ENCODE results near the gene PIP5KL1. TPM values are rescaled to one million over a fixed set of nuclear protein-coding genes. Genes with fewer than 3 reads are reported as not detected.

The PIP5KL1 gene
- total and polyA plus RNA-seq, 2 donors: 0.48 to 1.4 TPM

GRCh38 chr9:127949827-127950512 is 19.4 kb upstream of the PIP5KL1 start:
- no peak overlapping the region for H3K4me3 ChIP-seq (ENCODE audit: low read depth, low read length)
- WGBS: 73% methylated on average over 17 of the region's 17 CpGs
- H3K36me3 ChIP-seq (ENCODE audit: insufficient read depth): peaks cover 2% of the 10 kb centered on the region
- no peak for DNase-seq (ENCODE audit: extremely low spot score)
- H3K27ac ChIP-seq (ENCODE audit: low read depth): no peak overlapping the region
- no peaks in the 10 kb centered on the region for H3K4me1 ChIP-seq (ENCODE audit: insufficient read depth)

DNA sequence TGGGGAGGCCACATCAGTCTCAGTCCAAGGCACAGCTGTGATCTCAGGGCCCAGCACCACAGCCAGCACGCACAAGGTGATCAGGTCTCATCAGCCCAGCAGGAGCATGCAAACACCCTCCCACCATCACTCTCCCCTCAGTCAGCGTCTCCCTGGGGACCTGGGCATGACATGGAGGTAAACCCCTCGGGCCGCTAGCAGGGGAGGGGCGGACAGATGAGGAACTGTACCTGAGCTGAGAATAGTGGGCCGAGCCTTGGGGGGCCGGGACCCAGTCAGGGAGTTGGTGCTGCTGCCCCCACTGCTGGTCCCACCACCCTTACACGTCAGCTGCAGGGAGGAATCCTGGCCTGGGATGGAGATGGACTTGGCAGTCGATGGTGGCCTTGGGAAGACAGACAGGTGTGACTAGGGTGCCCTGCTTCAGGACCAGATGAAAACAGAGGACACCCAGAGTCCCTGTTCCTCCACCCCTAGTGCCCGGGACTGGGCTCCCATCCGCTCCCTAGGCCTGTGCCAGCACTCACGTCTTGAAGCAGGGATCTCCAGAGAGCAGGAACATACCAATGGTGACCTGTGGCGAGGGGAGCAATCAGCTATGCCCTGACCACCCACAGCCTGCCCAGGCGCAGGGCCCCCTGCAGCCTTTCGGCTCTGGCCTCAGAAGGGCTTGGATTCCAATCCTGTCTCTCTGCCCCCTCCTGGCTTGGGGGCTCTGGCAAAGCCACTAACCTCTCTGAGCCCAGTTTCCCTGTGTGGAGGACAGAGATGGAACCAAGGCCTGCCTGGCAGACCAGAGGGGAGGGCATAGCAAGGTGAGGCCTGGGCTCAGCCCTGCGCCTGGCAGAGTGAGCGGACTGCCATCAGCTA is 17.5 kb upstream of the PIP5KL1 start:
- WGBS: 85% methylated on average over 17 of the region's 17 CpGs
- Histone ChIP-seq H3K4me3 (ENCODE audit: low read depth, low read length) (no peak overlapping the region), H3K36me3 (ENCODE audit: insufficient read depth) (peaks cover 2% of the 10 kb centered on the region), H3K27ac (ENCODE audit: low read depth) (no peak overlapping the region), H3K4me1 (ENCODE audit: insufficient read depth) (no peaks in the 10 kb centered on the region)
- DNase-seq (ENCODE audit: extremely low spot score): no peak

DNA sequence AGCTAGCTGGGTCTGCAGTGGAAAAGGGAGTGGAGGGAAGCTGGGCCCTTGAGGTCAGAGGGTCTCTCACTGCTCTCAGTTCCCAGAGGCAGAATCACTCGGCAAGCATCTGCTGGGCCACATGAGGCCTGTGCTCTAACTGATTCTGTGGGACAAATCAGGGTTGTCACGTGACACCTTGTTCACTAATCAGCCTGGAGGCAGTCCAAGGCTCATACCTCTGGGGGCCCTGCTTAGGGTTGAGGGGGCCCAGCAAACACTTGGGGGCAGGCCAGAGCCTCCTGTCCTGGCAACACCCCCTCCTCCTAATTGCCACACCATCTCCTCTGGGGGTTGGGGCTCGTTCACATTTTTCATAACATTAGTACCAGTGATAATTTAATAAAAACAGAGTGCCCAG is 16.2 kb upstream of the PIP5KL1 start:
- WGBS: 55% methylated on average over 3 of the region's 3 CpGs
- no peak for DNase-seq (ENCODE audit: extremely low spot score)
- H3K36me3 ChIP-seq (ENCODE audit: insufficient read depth): peaks cover 2% of the 10 kb centered on the region
- H3K4me1 ChIP-seq (ENCODE audit: insufficient read depth): no peaks in the 10 kb centered on the region
- H3K4me3 ChIP-seq (ENCODE audit: low read depth, low read length): no peak overlapping the region
- no peak overlapping the region for H3K27ac ChIP-seq (ENCODE audit: low read depth)

GRCh38 chr9:127945942-127946341 is 15.4 kb upstream of the PIP5KL1 start:
- Histone ChIP-seq H3K4me3 (ENCODE audit: low read depth, low read length) (no peak overlapping the region), H3K36me3 (ENCODE audit: insufficient read depth) (peaks cover 2% of the 10 kb centered on the region), H3K4me1 (ENCODE audit: insufficient read depth) (no peaks in the 10 kb centered on the region), H3K27ac (ENCODE audit: low read depth) (no peak overlapping the region)
- 68% methylated on average over 9 of the region's 9 CpGs for WGBS
- DNase-seq (ENCODE audit: extremely low spot score): no peak

- no peak for DNase-seq (ENCODE audit: extremely low spot score)
- peaks cover 2% of the 10 kb centered on the region for H3K36me3 ChIP-seq (ENCODE audit: insufficient read depth)
- H3K4me3 ChIP-seq (ENCODE audit: low read depth, low read length): no peak overlapping the region
- no peaks in the 10 kb centered on the region for H3K4me1 ChIP-seq (ENCODE audit: insufficient read depth)
- no peak overlapping the region for H3K27ac ChIP-seq (ENCODE audit: low read depth)
- 91% methylated on average over 24 of the region's 24 CpGs for WGBS
Observed at GRCh38 chr9:127945338-127945737, 14.8 kb upstream of the PIP5KL1 start.

- WGBS: 91% methylated on average over 38 of the region's 38 CpGs
- H3K4me3 ChIP-seq (ENCODE audit: low read depth, low read length): no peak overlapping the region
- no peak overlapping the region for H3K27ac ChIP-seq (ENCODE audit: low read depth)
- peaks cover 2% of the 10 kb centered on the region for H3K36me3 ChIP-seq (ENCODE audit: insufficient read depth)
- DNase-seq (ENCODE audit: extremely low spot score): no peak
- no peaks in the 10 kb centered on the region for H3K4me1 ChIP-seq (ENCODE audit: insufficient read depth)
Observed at GRCh38 chr9:127944586-127945218, 14.1 kb upstream of the PIP5KL1 start.

DNA sequence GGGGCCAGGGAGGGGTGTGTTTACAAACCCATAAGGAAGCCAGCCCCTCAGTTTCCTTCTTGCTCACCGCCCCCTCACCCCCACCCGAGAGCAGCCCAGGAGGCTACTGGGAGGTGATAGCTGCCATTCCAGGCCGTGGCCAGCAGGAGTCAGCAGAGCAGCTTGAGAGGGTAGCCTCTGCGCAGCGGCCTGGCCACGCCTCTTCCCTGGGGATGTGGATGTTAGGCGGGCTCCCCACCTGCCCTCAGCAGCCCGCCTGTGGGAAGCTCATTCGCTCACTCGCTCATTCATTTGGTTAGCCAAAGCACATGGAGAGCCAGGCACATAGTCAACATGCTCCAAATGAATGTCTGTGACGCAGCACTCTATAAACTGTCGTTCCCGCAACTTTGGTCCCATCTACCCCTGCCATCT is 13.2 kb upstream of the PIP5KL1 start:
- Histone ChIP-seq H3K36me3 (ENCODE audit: insufficient read depth) (peaks cover 2% of the 10 kb centered on the region), H3K27ac (ENCODE audit: low read depth) (no peak overlapping the region), H3K4me3 (ENCODE audit: low read depth, low read length) (no peak overlapping the region), H3K4me1 (ENCODE audit: insufficient read depth) (no peaks in the 10 kb centered on the region)
- DNase-seq (ENCODE audit: extremely low spot score): no peak
- 32% methylated on average over 13 of the region's 13 CpGs for WGBS

GRCh38 chr9:127943011-127943662 is 12.6 kb upstream of the PIP5KL1 start:
- H3K36me3 ChIP-seq (ENCODE audit: insufficient read depth): peaks cover 2% of the 10 kb centered on the region
- no peak overlapping the region for H3K27ac ChIP-seq (ENCODE audit: low read depth)
- no peak for DNase-seq (ENCODE audit: extremely low spot score)
- H3K4me1 ChIP-seq (ENCODE audit: insufficient read depth): no peaks in the 10 kb centered on the region
- no peak overlapping the region for H3K4me3 ChIP-seq (ENCODE audit: low read depth, low read length)
- 82% methylated on average over 14 of the region's 14 CpGs for WGBS

DNA sequence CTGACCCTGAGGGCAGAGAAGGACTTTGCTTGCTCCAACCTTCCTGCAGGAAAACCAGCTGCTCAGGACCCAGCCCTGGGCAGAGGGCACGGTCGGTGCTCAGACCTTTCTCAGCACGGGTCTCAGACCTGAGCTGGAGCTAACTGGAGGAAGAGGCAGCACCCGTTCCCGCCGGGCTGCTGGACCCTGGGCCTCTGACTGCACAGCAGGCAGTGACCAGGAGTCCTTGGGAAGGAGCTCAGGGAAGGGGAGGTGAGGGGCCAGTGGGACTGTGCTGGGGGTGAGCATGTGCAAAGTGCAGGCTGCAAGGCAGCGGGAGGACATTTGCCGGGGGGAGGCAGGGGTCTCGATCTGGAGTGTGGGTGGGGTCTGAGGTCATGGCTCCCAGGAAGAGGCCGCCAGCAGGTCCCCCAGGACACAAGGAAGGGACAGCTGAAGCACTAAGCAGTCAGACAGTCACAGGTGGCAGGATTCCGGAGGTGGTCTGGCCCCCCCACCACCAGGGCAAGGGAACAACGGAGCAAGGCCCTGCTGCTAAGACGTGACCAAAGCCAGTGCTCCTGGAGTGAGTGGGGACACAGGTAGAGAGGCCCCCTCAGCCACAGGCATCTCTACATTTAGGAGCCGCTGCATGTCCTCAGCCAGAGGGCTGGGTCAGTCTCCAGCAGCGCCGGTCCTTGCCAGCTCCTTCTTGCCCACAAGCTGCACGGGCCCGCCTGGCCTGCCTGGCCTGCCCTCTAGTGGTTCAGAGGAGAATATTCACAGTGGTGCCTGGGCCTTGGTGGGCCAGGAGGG is 11.8 kb upstream of the PIP5KL1 start:
- 53% methylated on average over 18 of the region's 18 CpGs for WGBS
- DNase-seq (ENCODE audit: extremely low spot score): no peak
- Histone ChIP-seq H3K27ac (ENCODE audit: low read depth) (no peak overlapping the region), H3K4me1 (ENCODE audit: insufficient read depth) (no peaks in the 10 kb centered on the region), H3K36me3 (ENCODE audit: insufficient read depth) (peaks cover 2% of the 10 kb centered on the region), H3K4me3 (ENCODE audit: low read depth, low read length) (no peak overlapping the region)

DNA sequence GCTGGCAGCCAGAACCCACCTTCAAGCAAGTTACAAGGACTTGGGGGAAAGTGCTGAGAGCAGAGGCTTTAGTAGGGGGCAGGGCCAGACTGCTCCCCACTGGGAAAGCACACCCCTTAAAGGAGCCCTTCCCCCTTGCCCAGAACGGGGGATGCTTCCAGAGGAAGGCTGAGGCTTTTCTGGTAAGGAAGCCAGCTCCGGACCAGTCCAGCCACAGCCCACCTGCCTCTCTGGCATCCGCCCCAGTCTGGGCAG is 11.3 kb upstream of the PIP5KL1 start:
- DNase-seq (ENCODE audit: extremely low spot score): no peak
- WGBS: 62% methylated on average over 3 of the region's 3 CpGs
- Histone ChIP-seq H3K4me1 (ENCODE audit: insufficient read depth) (no peaks in the 10 kb centered on the region), H3K36me3 (ENCODE audit: insufficient read depth) (peaks cover 2% of the 10 kb centered on the region), H3K27ac (ENCODE audit: low read depth) (no peak overlapping the region), H3K4me3 (ENCODE audit: low read depth, low read length) (no peak overlapping the region)

DNA sequence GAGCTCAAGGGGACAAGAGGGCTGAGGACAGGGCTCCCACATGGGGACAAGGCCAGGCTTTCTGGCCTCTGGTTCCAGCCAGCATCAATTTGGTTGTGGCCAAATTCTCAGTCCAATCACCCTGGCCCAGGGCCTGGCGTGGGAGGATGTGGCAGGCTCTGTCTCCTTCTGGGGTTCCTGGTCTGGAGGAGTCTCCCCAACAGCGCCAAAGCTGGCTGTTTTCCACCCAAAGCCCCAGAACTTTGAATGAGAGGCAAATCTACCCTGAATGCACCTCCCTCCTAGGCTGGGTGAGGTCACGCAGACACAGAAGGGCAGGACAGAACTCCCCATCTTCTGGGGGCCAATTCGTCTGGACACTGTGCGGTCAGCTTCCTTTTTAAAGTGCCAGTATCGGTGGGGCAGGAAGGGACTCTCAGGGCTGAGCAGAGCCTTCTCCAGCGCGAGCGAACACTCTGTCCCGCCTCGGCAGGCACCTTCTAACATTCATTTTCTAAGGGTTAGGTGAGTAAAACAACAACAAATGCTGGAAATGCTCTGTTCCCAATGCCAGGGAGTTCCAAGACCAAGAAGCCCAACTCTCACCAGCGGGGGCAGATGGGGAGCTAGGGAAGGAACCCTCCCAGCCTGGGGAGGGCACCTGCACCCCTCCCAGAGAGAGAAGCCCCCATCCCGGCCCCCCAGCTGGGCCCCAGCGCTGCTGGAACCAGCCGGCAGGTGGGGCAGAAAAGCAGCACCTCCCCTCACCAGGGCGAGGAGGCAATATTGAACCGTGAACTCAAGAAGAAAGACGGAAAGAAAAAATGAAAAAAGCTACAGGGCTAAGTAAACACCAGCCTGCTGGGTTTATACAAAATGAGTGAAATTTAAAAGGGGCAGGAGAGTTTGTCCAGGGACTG is 10.7 kb upstream of the PIP5KL1 start:
- H3K4me3 ChIP-seq (ENCODE audit: low read depth, low read length): no peak overlapping the region
- H3K27ac ChIP-seq (ENCODE audit: low read depth): no peak overlapping the region
- H3K4me1 ChIP-seq (ENCODE audit: insufficient read depth): no peaks in the 10 kb centered on the region
- WGBS: 73% methylated on average over 18 of the region's 18 CpGs
- DNase-seq (ENCODE audit: extremely low spot score): no peak
- H3K36me3 ChIP-seq (ENCODE audit: insufficient read depth): no peaks in the 10 kb centered on the region

DNA sequence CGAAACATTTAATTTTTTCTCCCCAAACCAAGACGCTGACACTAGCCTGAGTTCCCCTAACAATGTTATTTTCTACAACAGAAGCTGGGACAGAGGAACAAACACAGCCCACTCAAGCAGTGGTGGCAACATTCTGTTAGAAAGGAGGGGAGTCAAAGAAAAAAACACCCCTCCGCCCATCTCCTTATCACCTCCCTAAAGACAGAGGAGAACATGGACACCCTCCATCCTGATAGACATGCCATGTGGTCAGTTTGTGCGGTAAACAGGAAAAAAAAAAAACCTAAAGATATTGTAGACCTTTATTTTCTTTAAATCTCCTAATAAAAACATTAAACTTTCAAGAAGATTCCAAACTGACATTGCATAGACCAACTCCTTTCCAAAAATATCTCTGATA is 10.0 kb upstream of the PIP5KL1 start:
- H3K4me3 ChIP-seq (ENCODE audit: low read depth, low read length): no peak overlapping the region
- WGBS: 85% methylated on average over 4 of the region's 4 CpGs
- no peaks in the 10 kb centered on the region for H3K36me3 ChIP-seq (ENCODE audit: insufficient read depth)
- DNase-seq (ENCODE audit: extremely low spot score): no peak
- H3K27ac ChIP-seq (ENCODE audit: low read depth): no peak overlapping the region
- no peaks in the 10 kb centered on the region for H3K4me1 ChIP-seq (ENCODE audit: insufficient read depth)
